Liver (tissue), 9 donors: ENCODE data around the gene ACOT7. TPM values are rescaled to one million over a fixed set of nuclear protein-coding genes. Genes with fewer than 3 reads are reported as not detected.

Experiments
- DNase-seq: peaks from one replicate; pipeline ENCODE4 v3.0.0-alpha.2; 2017; ENCODE audit warnings: low spot score
- H3K27ac ChIP-seq, 2 donors: one replicate each; pipeline ENCODE4 v1.7.0; 2013; ENCODE audit warnings: inconsistent platforms in 2 of 2, low read length in 2 of 2, control low read depth in 1 of 2, low read depth in 1 of 2, mild to moderate bottlenecking in 1 of 2
- H3K27me3 ChIP-seq, 4 donors: one replicate each; pipeline versions ENCODE4 v1.6.1 to v1.7.0; 2013; ENCODE audit warnings: low read length in 3 of 4, inconsistent platforms in 1 of 4, mild to moderate bottlenecking in 1 of 4, moderate library complexity in 1 of 4; ENCODE audit not compliant: control insufficient read depth in 4 of 4, insufficient read depth in 4 of 4
- H3K36me3 ChIP-seq, 4 donors: one replicate each; pipeline versions ENCODE4 v1.6.1 to v1.7.0; 2013; ENCODE audit warnings: low read length in 3 of 4, mild to moderate bottlenecking in 3 of 4, low read depth in 1 of 4, moderate library complexity in 1 of 4; ENCODE audit not compliant: control insufficient read depth in 4 of 4, insufficient read depth in 3 of 4
- H3K4me1 ChIP-seq, 4 donors: one replicate each; pipeline versions ENCODE4 v1.6.1 to v1.7.0; 2013; ENCODE audit warnings: low read length in 3 of 4, mild to moderate bottlenecking in 3 of 4, moderate library complexity in 1 of 4; ENCODE audit not compliant: control insufficient read depth in 4 of 4, insufficient read depth in 4 of 4
- H3K4me3 ChIP-seq, 3 donors: one replicate each; pipeline versions ENCODE4 v1.6.1 to v1.7.0; 2013; ENCODE audit warnings: low read length in 3 of 3, control low read depth in 1 of 3, low read depth in 1 of 3, mild to moderate bottlenecking in 1 of 3
- H3K9ac ChIP-seq, 2 donors: one replicate each; pipeline ENCODE4 v1.7.0; 2013; ENCODE audit warnings: low read length in 2 of 2, mild to moderate bottlenecking in 2 of 2, moderate library complexity in 2 of 2, control low read depth in 1 of 2, low read depth in 1 of 2
- H3K9me3 ChIP-seq, 4 donors: one replicate each; pipeline versions ENCODE4 v1.6.1 to v1.7.0; 2013; ENCODE audit warnings: low read length in 3 of 4; ENCODE audit not compliant: control insufficient read depth in 4 of 4
- ATF3 ChIP-seq: IDR thresholded peaks from 2 replicates; pipeline ENCODE4 v1.6.1; 2016; ENCODE audit warnings: antibody characterized with exemption
- CTCF ChIP-seq: fragments of 150-350 bp; IDR thresholded peaks from 2 replicates; pipeline ENCODE4 v1.5.1; 2017; ENCODE audit warnings: improper control_type of control experiment, low read depth, low read length; ENCODE audit not compliant: missing input control
- FOXA2 ChIP-seq: IDR thresholded peaks from 2 replicates; pipeline ENCODE4 v1.6.1; 2016; ENCODE audit warnings: antibody characterized with exemption
- GABPA ChIP-seq, 2 donors: IDR thresholded peaks in 1 of 2; conservative IDR thresholded peaks in 1 of 2; 2 replicates each; pipeline ENCODE4 v1.6.1; 2016; ENCODE audit warnings: antibody characterized with exemption in 2 of 2, mild to moderate bottlenecking in 1 of 2, moderate library complexity in 1 of 2
- HNF4A ChIP-seq, 2 donors: conservative IDR thresholded peaks; 2 replicates each; pipeline ENCODE4 v1.6.1; 2016; ENCODE audit warnings: antibody characterized with exemption in 2 of 2, mild to moderate bottlenecking in 2 of 2
- JUND ChIP-seq, 2 donors: IDR thresholded peaks; 2 replicates each; pipeline ENCODE4 v1.6.1; 2016; ENCODE audit warnings: antibody characterized with exemption in 2 of 2
- MAX ChIP-seq: IDR thresholded peaks from 2 replicates; pipeline ENCODE4 v1.6.1; 2016; ENCODE audit warnings: antibody characterized with exemption
- NR2F2 ChIP-seq: IDR thresholded peaks from 2 replicates; pipeline ENCODE4 v1.6.1; 2016; ENCODE audit warnings: antibody characterized with exemption
- RAD21 ChIP-seq, 2 donors: IDR thresholded peaks; 2 replicates each; pipeline ENCODE4 v1.6.1; 2016; ENCODE audit warnings: antibody characterized with exemption in 2 of 2, mild to moderate bottlenecking in 2 of 2
- REST ChIP-seq: IDR thresholded peaks from 2 replicates; pipeline ENCODE4 v1.6.1; 2016; ENCODE audit warnings: antibody characterized with exemption, mild to moderate bottlenecking
- ZBTB33 ChIP-seq: IDR thresholded peaks from 2 replicates; pipeline ENCODE4 v1.6.1; 2016; ENCODE audit warnings: antibody characterized with exemption
- WGBS: extraction: QIAGEN DNeasy Blood & Tissue Kit; methylation state at CpG from one replicate; pipeline ENCODE4 v1.1.7; 2013; 5-methylcytosine and 5-hydroxymethylcytosine counted together
- polyA plus RNA-seq, 2 donors: library from polyadenylated mRNA; stranded (reverse) in 1 of 2; unstranded in 1 of 2; fragments of 200-250 nt in 1 of 2; fragments of >200 nt in 1 of 2; fragmentation: Nextera tagmentation in 1 of 2; extraction: Ambion mirVana in 1 of 2; gene quantifications; one replicate each; pipeline versions ENCODE4 v1.2.1 to v1.2.3, GENCODE V29; 2013 to 2015
- total RNA-seq, 2 donors: library from RNA; depleted of rRNA; stranded (reverse); fragments of >200 nt; gene quantifications; one replicate each; pipeline ENCODE4 v1.2.3, GENCODE V29; 2014
- donor health status: healthy.
- donor health status: healthy.
- donor health status: healthy.
- donor health status: healthy.
- donor health status: healthy.

ACOT7 gene
- total and polyA plus RNA-seq, 4 donors: 8.7 to 14.4 (median 10.4) TPM

GRCh38 chr1:6245869-6246496, 147.6 kb downstream of the ACOT7 start:
- Histone ChIP-seq H3K4me1 (peaks cover 0 to 33% (median 15%) of the 10 kb centered on the region in 4 donors), H3K36me3 (no peaks in the 10 kb centered on the region), H3K27ac (no peak overlapping the region), H3K9me3 (no peaks in the 10 kb centered on the region), H3K4me3 (peak overlapping the region in 1 of 3 donors; percentile 10), H3K27me3 (peaks cover 5 to 19% (median 7%) of the 10 kb centered on the region in 4 donors), H3K9ac (no peak overlapping the region)
- TF ChIP-seq ZBTB33: no peak
- no peak for TF ChIP-seq REST
- TF ChIP-seq HNF4A (conservative IDR thresholded peaks at IDR 0.05): no peak
- no peak for TF ChIP-seq ATF3
- no peak for TF ChIP-seq RAD21 (IDR thresholded peaks at IDR 0.05)
- TF ChIP-seq JUND (IDR thresholded peaks at IDR 0.05): no peak
- peak; percentile 69 for DNase-seq
- WGBS: 5% methylated on average over 49 of the region's 49 CpGs

GRCh38 chr1:6245086-6245868, 148.3 kb downstream of the ACOT7 start:
- peak overlapping the region in 1 of 3 donors; percentile 16 for H3K4me3 ChIP-seq

More at GRCh38 chr1:6245086-6245868, 148.3 kb downstream of the ACOT7 start:
- Histone ChIP-seq H3K4me1 (peaks cover 0 to 33% (median 14%) of the 10 kb centered on the region in 4 donors), H3K27ac (no peak overlapping the region), H3K27me3 (peaks cover 6 to 14% (median 9%) of the 10 kb centered on the region in 4 donors), H3K9me3 (no peaks in the 10 kb centered on the region), H3K36me3 (no peaks in the 10 kb centered on the region), H3K9ac (no peak overlapping the region)
- 3% methylated on average over 79 of the region's 79 CpGs for WGBS
- peak; percentile 82 for DNase-seq
- no peak for TF ChIP-seq MAX
- peak; percentile 98 for TF ChIP-seq REST
- peak; percentile 77 for TF ChIP-seq CTCF
- no peak for TF ChIP-seq FOXA2
- no peak for TF ChIP-seq GABPA (IDR thresholded peaks at IDR 0.05 in 1 of 2, conservative IDR thresholded peaks at IDR 0.05 in 1 of 2)
- TF ChIP-seq NR2F2: no peak
- peak; percentile 56 to 74 for TF ChIP-seq RAD21 (IDR thresholded peaks at IDR 0.05)
